ENCODE measurements around the gene RFC4.

The RFC4 gene

DNA sequence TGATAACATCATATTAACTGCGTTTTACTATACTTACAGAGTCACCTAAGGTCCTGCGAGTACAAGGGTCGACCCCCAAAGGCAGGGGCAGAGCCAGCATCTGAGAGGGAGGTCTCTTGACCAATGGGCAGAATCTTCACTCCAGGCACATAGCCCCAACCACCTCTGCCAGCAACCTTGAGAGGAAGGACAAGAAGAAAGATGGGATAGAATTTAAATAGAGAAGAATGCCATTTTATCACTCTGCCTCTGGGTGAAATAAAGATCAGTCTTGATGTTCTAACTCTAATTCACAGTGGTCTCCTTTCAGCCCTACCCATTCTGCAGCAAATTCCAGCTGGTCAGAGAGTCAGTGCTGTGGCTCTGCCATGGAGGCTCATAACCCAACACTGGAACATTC lies 62.6 kb downstream of the RFC4 start:
- DNase-seq (ENCODE audit: low read depth in 2 of 2): no peak

DNA sequence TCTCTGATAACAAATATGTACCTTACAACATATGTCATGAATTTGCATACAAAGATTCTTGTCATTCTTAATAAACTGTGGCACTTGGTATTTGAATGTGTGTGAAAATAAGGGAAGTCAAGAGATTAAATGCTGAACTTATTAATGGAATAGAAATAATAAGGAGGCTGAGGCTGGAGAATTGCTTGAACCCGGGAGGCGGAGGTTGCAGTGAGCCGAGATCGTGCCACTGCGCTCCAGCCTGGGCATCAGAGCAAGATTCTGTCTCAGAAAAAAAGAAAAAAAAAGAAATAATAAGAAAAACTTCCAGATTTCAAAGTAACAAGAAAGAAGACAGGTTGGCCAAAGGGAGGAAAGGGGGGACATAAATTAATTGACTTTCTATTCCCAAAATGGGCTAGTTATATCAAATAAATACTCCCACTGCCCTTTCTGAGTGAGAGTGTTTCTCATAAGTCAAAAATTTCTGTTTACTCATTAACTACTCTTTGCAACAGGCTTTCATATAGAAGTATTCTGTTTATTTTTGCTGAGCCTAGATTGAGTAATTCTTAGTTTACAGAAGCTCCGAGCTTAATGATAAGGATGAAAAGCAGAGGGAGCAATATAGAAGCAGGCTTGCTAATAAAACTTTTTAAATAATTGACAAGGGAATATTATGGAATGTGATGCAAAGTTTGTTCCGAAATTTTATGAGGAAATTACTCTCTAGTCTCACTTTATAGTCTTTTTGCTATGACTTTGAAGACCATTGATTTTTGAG lies 63.5 kb downstream of the RFC4 start:
- no peak for DNase-seq (ENCODE audit: low read depth in 2 of 2)

All from stimulated activated CD4-positive, alpha-beta T cell treated with anti-CD3 and anti-CD28 coated beads, Interleukin-1b, Interleukin-23, amount 100 ng/mL, for 1 hour (primary cell).